ENCODE measurements around the gene RNPEPL1.

Gene RNPEPL1

DNA sequence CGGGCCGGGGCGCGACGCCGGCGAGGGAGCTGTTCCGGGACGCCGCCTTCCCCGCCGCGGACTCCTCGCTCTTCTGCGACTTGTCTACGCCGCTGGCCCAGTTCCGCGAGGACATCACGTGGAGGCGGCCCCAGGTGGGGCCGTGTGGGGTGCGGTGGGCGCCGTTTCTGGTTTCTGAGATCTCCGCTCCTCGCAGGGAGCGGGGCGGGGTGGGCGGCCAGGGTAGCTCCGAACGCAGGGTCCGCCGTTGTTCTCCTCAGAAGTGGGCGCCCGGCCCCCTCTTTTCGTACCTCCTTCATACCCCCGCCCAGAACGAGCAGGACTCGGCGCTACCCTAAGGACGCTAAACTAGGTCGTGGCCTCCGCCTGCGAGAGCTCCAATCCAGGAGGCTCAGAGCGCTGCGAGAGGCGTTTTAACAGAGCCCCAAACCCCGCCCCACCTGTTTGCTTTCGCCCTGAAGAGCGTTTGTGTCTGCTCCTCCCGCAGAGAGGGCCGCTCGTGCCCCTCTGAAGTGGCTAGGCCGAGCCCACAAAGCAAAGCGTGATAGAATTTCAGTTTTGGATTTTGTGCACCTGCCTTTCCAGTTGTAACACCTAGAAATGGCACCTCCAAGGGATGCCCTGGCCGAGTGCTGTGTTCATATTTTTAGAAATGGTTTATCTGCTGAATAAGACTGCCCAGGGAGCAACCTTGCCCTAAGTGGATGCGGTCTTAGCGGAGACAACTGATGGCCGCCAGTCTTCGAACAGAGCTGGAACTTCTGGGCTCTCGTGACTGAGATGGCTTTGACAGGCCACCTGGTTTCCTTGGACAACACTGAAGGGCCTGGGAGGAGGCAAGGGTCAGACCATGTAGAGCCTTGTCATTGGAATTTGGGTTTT, 18.9 kb downstream of the RNPEPL1 start:
- TF ChIP-seq GATA3 (IDR thresholded peaks at IDR 0.05; ENCODE audit: low read depth, low read length) (no peak), GATA2 (IDR thresholded peaks at IDR 0.05; ENCODE audit: low read depth, low read length) (no peak)

DNA sequence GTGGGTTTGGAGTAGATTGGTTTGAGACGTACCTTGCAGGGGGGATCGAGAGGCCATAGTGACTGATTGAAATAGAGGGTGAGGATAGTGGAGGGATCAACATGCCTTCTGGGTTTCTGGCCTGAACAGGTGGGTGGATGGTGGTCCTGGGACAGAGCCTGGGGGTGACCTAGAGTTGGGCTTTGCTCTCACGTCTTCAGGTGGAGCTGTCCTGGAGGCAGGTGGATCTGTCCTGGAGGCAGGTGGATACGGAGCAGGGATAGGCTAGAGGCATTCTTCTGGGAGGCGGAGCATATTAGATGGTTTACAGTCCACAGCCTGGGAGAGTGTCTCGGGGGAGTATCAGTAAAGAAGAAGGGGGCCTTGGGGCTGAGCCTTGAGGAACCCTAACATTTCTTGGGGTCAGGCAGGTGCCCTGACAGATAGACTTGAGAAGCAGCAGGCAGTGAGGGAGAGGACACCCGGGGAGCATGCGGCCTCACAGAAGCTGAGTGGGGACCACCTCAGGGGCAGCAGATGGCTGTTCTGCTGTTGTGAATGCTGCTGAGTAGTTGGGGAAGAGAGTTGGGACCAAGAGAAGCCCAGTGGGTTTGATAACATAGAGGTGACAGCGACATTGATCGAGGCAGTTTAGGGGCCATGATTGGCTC, 19.8 kb downstream of the RNPEPL1 start:
- TF ChIP-seq GATA3 (IDR thresholded peaks at IDR 0.05; ENCODE audit: low read depth, low read length) (no peak), GATA2 (IDR thresholded peaks at IDR 0.05; ENCODE audit: low read depth, low read length) (no peak)

DNA sequence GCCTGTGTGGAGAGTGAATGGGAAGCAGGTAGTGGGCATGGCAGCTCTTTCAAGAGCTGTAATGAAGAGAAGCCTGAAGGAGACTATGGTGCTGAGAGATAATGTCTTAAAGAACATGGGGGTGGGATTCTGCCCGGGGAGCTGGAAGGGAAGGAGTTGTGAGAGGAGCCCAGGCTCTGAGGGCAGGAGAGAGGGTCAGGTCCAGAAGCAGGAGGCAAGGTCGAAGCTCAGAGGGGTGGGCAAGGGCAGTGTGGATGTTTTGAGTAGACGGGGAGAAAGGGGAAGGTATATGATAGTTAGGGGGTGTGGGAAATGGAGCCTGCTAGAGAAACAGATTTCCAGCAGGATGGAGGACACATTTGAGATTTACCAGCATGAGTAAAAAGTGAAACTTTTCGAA, 20.4 kb downstream of the RNPEPL1 start:
- no peak for TF ChIP-seq GATA3 (IDR thresholded peaks at IDR 0.05; ENCODE audit: low read depth, low read length)
- TF ChIP-seq GATA2 (IDR thresholded peaks at IDR 0.05; ENCODE audit: low read depth, low read length) = no peak

DNA sequence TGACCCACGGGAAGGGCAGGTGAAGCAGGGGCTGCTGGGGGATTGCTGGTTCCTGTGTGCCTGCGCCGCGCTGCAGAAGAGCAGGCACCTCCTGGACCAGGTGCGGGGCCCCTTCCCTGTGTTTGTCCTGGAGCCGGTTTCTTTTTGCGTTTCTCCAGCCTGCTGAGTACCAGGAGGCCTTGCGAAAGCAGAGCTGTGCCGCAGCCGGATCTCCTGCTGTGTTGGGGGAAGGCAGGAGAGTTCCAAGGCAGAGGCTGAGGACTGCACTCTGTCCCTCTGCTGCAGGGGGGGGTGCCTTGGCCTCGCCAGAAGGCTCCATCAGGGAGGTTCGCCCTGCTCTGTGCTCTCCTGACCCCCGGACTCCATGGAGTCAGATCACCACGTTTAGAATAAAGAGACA, 21.1 kb downstream of the RNPEPL1 start:
- TF ChIP-seq GATA2 (IDR thresholded peaks at IDR 0.05; ENCODE audit: low read depth, low read length) (no peak), GATA3 (IDR thresholded peaks at IDR 0.05; ENCODE audit: low read depth, low read length) (no peak)

DNA sequence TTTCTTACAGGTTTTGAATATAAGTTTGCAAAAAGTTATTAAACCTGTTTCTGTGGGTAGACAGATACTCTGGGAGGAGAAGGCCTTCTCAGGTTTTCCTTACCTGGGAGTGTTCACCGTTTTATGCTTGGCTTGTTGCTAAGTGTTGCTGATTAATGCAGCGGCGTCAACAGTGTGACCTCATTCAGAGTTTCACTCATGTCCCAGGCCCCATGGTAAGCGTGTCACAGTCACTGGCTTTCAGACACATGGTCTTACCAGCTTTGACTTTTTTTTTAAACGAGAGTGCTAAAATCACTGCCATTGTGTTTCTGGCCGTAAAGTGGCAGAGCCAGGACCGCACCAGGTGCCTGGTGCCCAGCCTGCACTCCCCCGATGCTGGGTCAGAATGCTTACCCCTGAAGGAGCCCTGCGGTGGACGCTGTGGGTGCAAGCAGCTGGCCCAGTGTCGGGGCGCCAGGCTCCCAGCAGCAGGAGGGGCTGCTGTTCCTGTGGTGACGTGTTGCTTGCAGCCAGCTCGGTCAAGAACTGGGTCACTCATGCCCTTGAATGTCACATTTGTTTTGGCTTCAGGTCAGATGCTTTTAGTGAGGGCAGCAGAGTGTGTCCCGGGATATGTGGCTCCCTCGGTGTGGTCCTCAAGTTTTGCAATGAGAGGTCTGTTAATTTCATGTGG, 21.7 kb downstream of the RNPEPL1 start:
- TF ChIP-seq GATA3 (IDR thresholded peaks at IDR 0.05; ENCODE audit: low read depth, low read length) (no peak), GATA2 (IDR thresholded peaks at IDR 0.05; ENCODE audit: low read depth, low read length) (no peak)

DNA sequence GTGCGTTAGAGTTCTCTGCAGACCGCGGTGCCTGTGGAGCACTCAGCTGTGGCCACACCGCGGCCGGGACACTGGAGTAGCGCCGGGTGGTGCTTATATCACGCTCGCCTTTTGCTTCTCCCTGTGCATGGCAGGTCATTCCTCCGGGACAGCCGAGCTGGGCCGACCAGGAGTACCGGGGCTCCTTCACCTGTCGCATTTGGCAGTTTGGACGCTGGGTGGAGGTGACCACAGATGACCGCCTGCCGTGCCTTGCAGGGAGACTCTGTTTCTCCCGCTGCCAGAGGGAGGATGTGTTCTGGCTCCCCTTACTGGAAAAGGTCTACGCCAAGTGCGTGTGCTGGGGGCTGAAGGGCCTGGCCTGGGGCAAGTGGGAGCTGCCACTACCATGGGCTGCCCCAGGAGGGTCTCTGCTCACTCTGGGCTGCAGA, 22.4 kb downstream of the RNPEPL1 start:
- TF ChIP-seq GATA3 (IDR thresholded peaks at IDR 0.05; ENCODE audit: low read depth, low read length) (no peak), GATA2 (IDR thresholded peaks at IDR 0.05; ENCODE audit: low read depth, low read length) (no peak)

DNA sequence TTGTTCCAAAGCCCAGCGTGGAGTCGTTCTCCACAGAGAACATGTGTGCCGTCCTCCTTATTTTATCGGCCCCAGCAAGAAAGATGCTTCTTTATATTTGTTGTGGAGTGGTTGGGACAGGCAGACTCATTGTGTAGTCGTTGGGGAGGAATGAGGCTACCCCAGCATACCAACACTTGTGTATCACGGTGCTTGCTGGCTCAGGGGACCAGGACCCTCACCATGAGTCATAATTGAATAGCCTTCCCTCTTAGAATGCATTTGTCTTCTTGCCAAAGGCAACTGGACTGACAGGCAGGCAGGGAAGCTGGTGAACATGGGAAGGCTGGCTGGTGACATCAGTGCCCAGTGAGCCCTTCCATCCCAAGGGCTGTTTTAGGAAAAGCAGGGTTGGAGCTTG, 22.9 kb downstream of the RNPEPL1 start:
- no peak for TF ChIP-seq GATA2 (IDR thresholded peaks at IDR 0.05; ENCODE audit: low read depth, low read length)
- TF ChIP-seq GATA3 (IDR thresholded peaks at IDR 0.05; ENCODE audit: low read depth, low read length) = no peak

DNA sequence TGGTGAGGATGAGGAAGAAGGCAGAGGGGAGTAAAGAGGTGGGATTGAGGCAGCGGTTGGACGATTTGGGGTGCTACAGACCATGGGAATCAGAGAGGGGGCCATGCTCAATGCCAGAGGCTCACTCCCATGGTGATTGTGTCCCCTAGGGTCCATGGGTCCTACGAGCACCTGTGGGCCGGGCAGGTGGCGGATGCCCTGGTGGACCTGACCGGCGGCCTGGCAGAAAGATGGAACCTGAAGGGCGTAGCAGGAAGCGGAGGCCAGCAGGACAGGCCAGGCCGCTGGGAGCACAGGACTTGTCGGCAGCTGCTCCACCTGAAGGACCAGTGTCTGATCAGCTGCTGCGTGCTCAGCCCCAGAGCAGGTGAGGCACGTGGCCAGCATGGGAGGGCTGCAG, 23.5 kb downstream of the RNPEPL1 start:
- TF ChIP-seq GATA3 (IDR thresholded peaks at IDR 0.05; ENCODE audit: low read depth, low read length) (no peak), GATA2 (IDR thresholded peaks at IDR 0.05; ENCODE audit: low read depth, low read length) (no peak)

DNA sequence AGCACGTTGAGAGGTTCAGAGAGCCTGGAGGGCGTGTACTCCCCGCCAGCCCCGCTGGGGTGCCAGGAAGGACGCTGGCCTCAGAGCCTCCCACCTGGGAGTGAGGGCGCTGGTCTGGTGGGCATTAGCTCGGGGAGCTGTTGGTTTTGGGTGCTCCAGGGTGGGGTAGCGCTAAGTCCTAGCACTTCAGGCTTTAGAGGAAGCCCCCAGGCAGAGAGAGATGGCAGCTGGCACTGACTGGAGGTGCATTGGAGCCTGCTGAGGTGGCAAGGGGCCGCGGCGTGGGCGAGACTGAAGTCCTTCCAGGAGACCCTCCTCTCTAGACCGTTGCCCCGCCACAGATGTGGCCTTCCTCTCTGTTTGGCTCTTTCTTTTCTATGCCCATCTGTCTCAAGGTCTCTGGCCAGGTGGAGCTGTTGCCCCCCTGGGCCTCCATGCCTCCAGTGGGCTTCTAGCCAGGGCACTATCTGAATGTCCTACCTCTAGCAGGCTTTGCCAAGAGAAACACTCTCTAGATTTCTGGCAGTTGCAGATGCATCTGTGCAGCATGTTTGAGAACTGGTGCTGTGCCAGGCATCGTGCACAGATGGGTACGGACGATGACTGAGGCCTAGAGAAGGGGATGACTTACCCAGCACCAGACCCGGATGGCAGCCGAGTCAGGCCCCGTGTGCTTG, 24.9 kb downstream of the RNPEPL1 start:
- TF ChIP-seq GATA3 (IDR thresholded peaks at IDR 0.05; ENCODE audit: low read depth, low read length) (no peak), GATA2 (IDR thresholded peaks at IDR 0.05; ENCODE audit: low read depth, low read length) (no peak)

DNA sequence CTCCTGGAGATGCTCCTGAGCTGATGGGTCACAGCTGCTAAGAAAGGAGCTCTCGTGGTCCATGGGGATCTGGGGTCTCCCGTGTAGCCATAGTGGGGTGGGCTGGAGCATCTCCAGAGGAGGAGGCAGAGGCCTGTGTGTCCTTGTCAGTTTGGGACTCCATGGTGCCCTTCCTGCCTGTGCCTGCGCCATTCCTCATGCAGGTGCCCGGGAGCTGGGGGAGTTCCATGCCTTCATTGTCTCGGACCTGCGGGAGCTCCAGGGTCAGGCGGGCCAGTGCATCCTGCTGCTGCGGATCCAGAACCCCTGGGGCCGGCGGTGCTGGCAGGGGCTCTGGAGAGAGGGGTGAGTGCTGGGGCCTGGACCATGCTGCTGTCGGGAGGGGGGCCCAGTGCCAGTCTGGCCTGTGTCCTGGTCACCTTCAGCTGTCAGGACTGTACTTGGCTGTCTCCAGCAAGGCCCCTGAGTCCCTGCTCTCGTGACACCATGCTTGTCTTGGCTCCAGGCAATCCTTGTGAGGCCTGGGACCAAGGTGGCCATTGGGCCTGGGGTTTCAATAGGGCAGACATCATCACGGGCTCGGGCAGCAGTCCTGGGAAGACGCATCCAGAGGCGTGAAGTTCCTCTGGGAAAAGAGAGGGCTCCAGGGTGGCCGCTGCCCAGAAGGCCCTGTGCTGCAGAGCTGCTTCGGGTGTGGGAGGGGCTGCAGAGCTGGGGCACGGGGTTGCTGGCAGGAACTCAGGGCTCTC, 25.6 kb downstream of the RNPEPL1 start:
- no peak for TF ChIP-seq GATA2 (IDR thresholded peaks at IDR 0.05; ENCODE audit: low read depth, low read length)
- TF ChIP-seq GATA3 (IDR thresholded peaks at IDR 0.05; ENCODE audit: low read depth, low read length) = no peak

DNA sequence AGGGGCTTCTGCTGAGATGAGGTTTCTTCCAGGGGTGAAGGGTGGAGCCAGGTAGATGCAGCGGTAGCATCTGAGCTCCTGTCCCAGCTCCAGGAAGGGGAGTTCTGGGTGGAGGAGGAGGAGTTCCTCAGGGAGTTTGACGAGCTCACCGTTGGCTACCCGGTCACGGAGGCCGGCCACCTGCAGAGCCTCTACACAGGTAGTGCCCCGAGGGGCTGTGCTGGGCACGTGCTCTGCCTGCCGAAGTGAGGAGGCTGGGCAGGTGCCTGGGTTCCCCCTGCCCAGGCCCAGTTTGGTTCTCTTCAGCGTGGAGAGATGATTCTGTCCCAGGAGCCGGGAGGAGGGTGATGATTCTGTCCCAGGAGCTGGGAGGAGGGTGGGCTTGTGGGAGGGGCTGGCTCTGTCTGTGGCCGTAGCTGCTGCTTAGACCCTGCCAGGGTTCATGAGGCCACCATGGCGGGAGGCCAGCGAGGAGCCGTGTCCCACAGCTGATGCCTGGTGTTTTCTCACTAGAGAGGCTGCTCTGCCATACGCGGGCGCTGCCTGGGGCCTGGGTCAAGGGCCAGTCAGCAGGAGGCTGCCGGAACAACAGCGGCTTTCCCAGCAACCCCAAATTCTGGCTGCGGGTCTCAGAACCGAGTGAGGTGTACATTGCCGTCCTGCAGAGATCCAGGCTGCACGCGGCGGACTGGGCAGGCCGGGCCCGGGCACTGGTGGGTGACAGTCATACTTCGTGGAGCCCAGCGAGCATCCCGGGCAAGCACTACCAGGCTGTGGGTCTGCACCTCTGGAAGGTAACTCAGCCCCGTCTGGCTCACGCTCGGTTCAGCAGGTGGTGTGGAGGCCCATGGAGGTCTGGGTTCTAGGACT, 26.5 kb downstream of the RNPEPL1 start:
- TF ChIP-seq GATA3 (IDR thresholded peaks at IDR 0.05; ENCODE audit: low read depth, low read length) (no peak), GATA2 (IDR thresholded peaks at IDR 0.05; ENCODE audit: low read depth, low read length) (no peak)

DNA sequence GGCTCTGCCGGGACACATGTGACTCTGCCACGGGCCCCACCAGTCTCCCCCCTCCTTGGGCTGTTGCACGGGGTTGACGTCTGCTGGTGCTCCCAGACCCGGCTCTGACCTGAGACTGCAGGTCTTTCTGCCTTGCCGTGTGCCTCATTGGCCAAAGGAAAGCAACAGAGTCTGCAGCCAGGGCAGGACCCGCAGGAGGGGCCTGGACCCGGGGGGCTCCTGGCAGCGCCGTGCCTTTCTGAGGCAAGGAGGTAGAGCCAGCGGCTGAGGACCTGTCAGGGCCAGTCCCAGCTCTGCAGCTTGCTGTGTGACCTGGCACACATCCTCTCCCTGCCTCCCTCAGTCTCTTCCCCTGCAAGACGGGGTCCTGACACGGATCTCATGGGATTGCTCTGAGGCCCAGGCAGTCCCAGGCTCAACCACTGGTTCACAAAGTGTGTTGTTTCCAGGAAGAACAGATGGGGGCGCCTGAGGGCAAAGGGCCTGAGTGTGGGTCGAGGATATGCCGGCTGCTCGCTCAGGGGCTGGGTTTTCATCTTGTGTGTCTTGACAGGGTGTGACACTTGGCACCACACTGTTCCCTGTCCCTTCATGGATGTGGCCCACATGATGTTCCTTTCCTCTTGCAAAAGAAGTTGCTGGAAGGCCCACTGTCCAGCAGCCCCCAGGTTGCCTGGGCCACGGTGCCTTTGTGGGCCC, 27.2 kb downstream of the RNPEPL1 start:
- TF ChIP-seq GATA2 (IDR thresholded peaks at IDR 0.05; ENCODE audit: low read depth, low read length) (no peak), GATA3 (IDR thresholded peaks at IDR 0.05; ENCODE audit: low read depth, low read length) (no peak)

Measured in SH-SY5Y (cell line).